K562 (cell line): ENCODE measurements around the gene RBFA. TPM values are rescaled to one million over a fixed set of nuclear protein-coding genes. Genes with fewer than 3 reads are reported as not detected.

ENCODE experiments used
- E2F1 ChIP-seq: sonication (generic); formaldehyde crosslinking; IDR thresholded peaks from 2 replicates; pipeline ENCODE4 v1.8.1; 2023; ENCODE audit warnings: mild to moderate bottlenecking, missing genetic modification reagents, moderate library complexity
- FIP1L1 ChIP-seq: fragments of 200-400 bp; formaldehyde crosslinking; IDR thresholded peaks from 2 replicates; pipeline ENCODE4 v1.6.1; 2018; ENCODE audit warnings: mild to moderate bottlenecking, low read depth, low read length; ENCODE audit not compliant: poor library complexity, severe bottlenecking
- FOXM1 ChIP-seq, 2 experiments: fragments of 450-650 bp in 1 of 2; sonication (generic) in 1 of 2; formaldehyde crosslinking in 1 of 2; IDR thresholded peaks; 2 replicates each; pipeline versions ENCODE4 v1.6.1 to v1.9.0; 2017 to 2022; ENCODE audit warnings: low read depth in 2 of 2, mild to moderate bottlenecking in 2 of 2, missing genetic modification reagents in 1 of 2, moderate library complexity in 1 of 2
- GABPB1 ChIP-seq: sonication (generic); formaldehyde crosslinking; IDR thresholded peaks from 2 replicates; pipeline ENCODE4 v1.8.0; 2022; ENCODE audit warnings: mild to moderate bottlenecking, missing genetic modification reagents
- HNRNPUL1 ChIP-seq: fragments of 200-400 bp; formaldehyde crosslinking; IDR thresholded peaks from 2 replicates; pipeline ENCODE4 v1.6.1; 2017; ENCODE audit warnings: low read length
- KHSRP ChIP-seq: fragments of 450-650 bp; IDR thresholded peaks from 2 replicates; pipeline ENCODE4 v1.6.1; 2017
- MAFF ChIP-seq: IDR thresholded peaks from 2 replicates; pipeline ENCODE4 v1.6.1; 2012; ENCODE audit warnings: low read length, improper control_type of control experiment
- RAD51 ChIP-seq: fragments of 450-650 bp; IDR thresholded peaks from 2 replicates; pipeline ENCODE4 v1.7.1; 2016; ENCODE audit warnings: low read depth, mild to moderate bottlenecking, borderline replicate concordance
- SAFB ChIP-seq: fragments of 200-400 bp; formaldehyde crosslinking; IDR thresholded peaks from 2 replicates; pipeline ENCODE4 v1.6.1; 2017; ENCODE audit warnings: low read depth, low read length, borderline replicate concordance
- TFAM ChIP-seq: fragments of 250-450 bp; sonication (Bioruptor Pico); conservative IDR thresholded peaks from 2 replicates; pipeline ENCODE4 v1.5.0; 2021; ENCODE audit warnings: mild to moderate bottlenecking, moderate library complexity
- ZBED1 ChIP-seq: IDR thresholded peaks from 2 replicates; pipeline ENCODE4 v1.6.1; 2014
- ZNF133 ChIP-seq: fragments of 250-450 bp; sonication (Bioruptor Pico); IDR thresholded peaks from 2 replicates; pipeline ENCODE4 v1.4.0; 2020; ENCODE audit warnings: mild to moderate bottlenecking
- ZNF140 ChIP-seq: fragments of 250-450 bp; sonication (Bioruptor Pico); IDR thresholded peaks from 2 replicates; pipeline ENCODE4 v1.8.0; 2021; ENCODE audit warnings: moderate library complexity, mild to moderate bottlenecking, inconsistent platforms
- ZNF23 ChIP-seq: fragments of 250-450 bp; sonication (Bioruptor Pico); IDR thresholded peaks from 2 replicates; pipeline ENCODE4 v1.4.0; 2020; ENCODE audit warnings: mild to moderate bottlenecking
- ZNF311 ChIP-seq: fragments of 250-450 bp; sonication (Bioruptor Pico); IDR thresholded peaks from 2 replicates; pipeline ENCODE4 v1.4.0; 2020; ENCODE audit warnings: mild to moderate bottlenecking, moderate library complexity
- ZNF347 ChIP-seq: fragments of 450-650 bp; formaldehyde crosslinking; IDR thresholded peaks from 2 replicates; pipeline ENCODE4 v1.4.0; 2020; ENCODE audit warnings: low read depth, mild to moderate bottlenecking, moderate library complexity
- ZNF583 ChIP-seq: fragments of 250-450 bp; sonication (Bioruptor Pico); IDR thresholded peaks from 2 replicates; pipeline ENCODE4 v1.4.0; 2020
- polyA plus RNA-seq, 8 experiments: library from polyadenylated mRNA; depleted of rRNA in 4 of 8; stranded (reverse) in 5 of 8; unstranded in 3 of 8; fragments of >200 nt; fragmentation: Nextera tagmentation in 2 of 8; fragmentation: Illumina TruSeq in 1 of 8; extraction: Ambion mirVana in 2 of 8; extraction: Trizol in 1 of 8; gene quantifications; 2 replicates each; pipeline versions ENCODE4 v1.2.1 to v1.2.3, GENCODE V29; 2011 to 2014; ENCODE audit warnings: inconsistent platforms in 1 of 8, missing spikeins in 1 of 8
- total RNA-seq, 7 experiments: library from RNA; depleted of rRNA in 6 of 7; stranded (reverse); fragments of >200 nt in 6 of 7; fragmentation: Illumina TruSeq in 2 of 7; extraction: Trizol in 2 of 7; gene quantifications; 2 replicates each; pipeline versions ENCODE4 v1.2.1 to v1.2.3, GENCODE V29; 2011 to 2021; ENCODE audit warnings: low replicate concordance in 1 of 7
- TF ChIP-seq, protein P1 (sequence below): fragments of 250-450 bp; sonication (Bioruptor Pico); IDR thresholded peaks from 2 replicates; pipeline ENCODE4 v1.8.0; 2022; ENCODE audit warnings: moderate library complexity, mild to moderate bottlenecking, inconsistent platforms
- TF ChIP-seq, protein P2 (sequence below): fragments of 450-650 bp; formaldehyde crosslinking; IDR thresholded peaks from 2 replicates; pipeline ENCODE4 v1.4.0; 2022; ENCODE audit warnings: missing genetic modification characterization
- TF ChIP-seq, protein P3 (sequence below): IDR thresholded peaks from 2 replicates; pipeline ENCODE4 v1.6.1; 2014; ENCODE audit warnings: antibody characterized with exemption

Gene RBFA
- total and polyA plus RNA-seq, 9 of the 15 experiments (the other 6 are each of a cell fraction or from before 2014, with no cell fraction given): 3.4 to 41.9 (median 25.8) TPM

GRCh38 chr18:79988451-79989194, 45.6 kb upstream of the RBFA start, which contains the start of gene TXNL4A (continued):
- no peak for TF ChIP-seq E2F1 (CRISPR knock-in tag)
- no peak for TF ChIP-seq ZNF583 (CRISPR knock-in tag)
- no peak for TF ChIP-seq ZNF23 (CRISPR knock-in tag)
- TF ChIP-seq GABPB1 (CRISPR knock-in tag): peak; percentile 37; the same call in 1 of the 2 replicates
- no peak for TF ChIP-seq ZNF133 (CRISPR knock-in tag)
- TF ChIP-seq RAD51: no peak
- TF ChIP-seq FIP1L1: peak; percentile 22
- no peak for TF ChIP-seq TFAM (CRISPR knock-in tag)
- TF ChIP-seq SAFB: no peak
- TF ChIP-seq HNRNPUL1: no peak
- TF ChIP-seq, protein P1, sequence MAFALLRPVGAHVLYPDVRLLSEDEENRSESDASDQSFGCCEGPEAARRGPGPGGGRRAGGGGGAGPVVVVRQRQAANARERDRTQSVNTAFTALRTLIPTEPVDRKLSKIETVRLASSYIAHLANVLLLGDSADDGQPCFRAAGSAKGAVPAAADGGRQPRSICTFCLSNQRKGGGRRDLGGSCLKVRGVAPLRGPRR (CRISPR knock-in tag): no peak
- TF ChIP-seq ZBED1: no peak
- no peak for TF ChIP-seq MAFF
- no peak for TF ChIP-seq ZNF347
- TF ChIP-seq ZNF311 (CRISPR knock-in tag): no peak
- TF ChIP-seq FOXM1 (IDR thresholded peaks at IDR 0.05; ENCODE audit: low read depth): no peak
- TF ChIP-seq FOXM1 (CRISPR knock-in tag; IDR thresholded peaks at IDR 0.05; ENCODE audit: low read depth): no peak
- TF ChIP-seq, protein P2, sequence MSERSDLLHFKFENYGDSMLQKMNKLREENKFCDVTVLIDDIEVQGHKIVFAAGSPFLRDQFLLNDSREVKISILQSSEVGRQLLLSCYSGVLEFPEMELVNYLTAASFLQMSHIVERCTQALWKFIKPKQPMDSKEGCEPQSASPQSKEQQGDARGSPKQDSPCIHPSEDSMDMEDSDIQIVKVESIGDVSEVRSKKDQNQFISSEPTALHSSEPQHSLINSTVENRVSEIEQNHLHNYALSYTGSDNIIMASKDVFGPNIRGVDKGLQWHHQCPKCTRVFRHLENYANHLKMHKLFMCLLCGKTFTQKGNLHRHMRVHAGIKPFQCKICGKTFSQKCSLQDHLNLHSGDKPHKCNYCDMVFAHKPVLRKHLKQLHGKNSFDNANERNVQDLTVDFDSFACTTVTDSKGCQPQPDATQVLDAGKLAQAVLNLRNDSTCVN (CRISPR knock-in tag): no peak
- no peak for TF ChIP-seq KHSRP
- no peak for TF ChIP-seq ZNF140 (CRISPR knock-in tag)
- TF ChIP-seq, protein P3, sequence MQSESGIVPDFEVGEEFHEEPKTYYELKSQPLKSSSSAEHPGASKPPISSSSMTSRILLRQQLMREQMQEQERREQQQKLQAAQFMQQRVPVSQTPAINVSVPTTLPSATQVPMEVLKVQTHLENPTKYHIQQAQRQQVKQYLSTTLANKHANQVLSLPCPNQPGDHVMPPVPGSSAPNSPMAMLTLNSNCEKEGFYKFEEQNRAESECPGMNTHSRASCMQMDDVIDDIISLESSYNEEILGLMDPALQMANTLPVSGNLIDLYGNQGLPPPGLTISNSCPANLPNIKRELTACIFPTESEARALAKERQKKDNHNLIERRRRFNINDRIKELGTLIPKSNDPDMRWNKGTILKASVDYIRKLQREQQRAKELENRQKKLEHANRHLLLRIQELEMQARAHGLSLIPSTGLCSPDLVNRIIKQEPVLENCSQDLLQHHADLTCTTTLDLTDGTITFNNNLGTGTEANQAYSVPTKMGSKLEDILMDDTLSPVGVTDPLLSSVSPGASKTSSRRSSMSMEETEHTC: no peak
